T-helper 1 cell treated with Interleukin-12 subunit alpha and Interleukin-12 subunit beta and Interleukin-4 antibody, amounts not matched to agents 30 μg/mL and 1 μg/mL, for 36 hours (primary cell): ENCODE data around the gene HLX.

Experiments
- H3K27ac Mint-ChIP-seq: one replicate; pipeline ENCODE4 v1.8.0; 2021; ENCODE audit warnings: mild to moderate bottlenecking, mixed read lengths
- H3K27me3 Mint-ChIP-seq: one replicate; pipeline ENCODE4 v1.8.0; 2021; ENCODE audit warnings: low read depth, mixed read lengths
- H3K36me3 Mint-ChIP-seq: one replicate; pipeline ENCODE4 v1.8.0; 2021; ENCODE audit warnings: low read depth, mixed read lengths
- H3K4me1 Mint-ChIP-seq: one replicate; pipeline ENCODE4 v1.8.0; 2021; ENCODE audit warnings: low read depth, mixed read lengths
- H3K4me3 Mint-ChIP-seq: one replicate; pipeline ENCODE4 v1.8.0; 2021; ENCODE audit warnings: mild to moderate bottlenecking, moderate library complexity, mixed read lengths
- H3K9me3 Mint-ChIP-seq: one replicate; pipeline ENCODE4 v1.8.0; 2021; ENCODE audit warnings: mixed read lengths

Gene HLX

DNA sequence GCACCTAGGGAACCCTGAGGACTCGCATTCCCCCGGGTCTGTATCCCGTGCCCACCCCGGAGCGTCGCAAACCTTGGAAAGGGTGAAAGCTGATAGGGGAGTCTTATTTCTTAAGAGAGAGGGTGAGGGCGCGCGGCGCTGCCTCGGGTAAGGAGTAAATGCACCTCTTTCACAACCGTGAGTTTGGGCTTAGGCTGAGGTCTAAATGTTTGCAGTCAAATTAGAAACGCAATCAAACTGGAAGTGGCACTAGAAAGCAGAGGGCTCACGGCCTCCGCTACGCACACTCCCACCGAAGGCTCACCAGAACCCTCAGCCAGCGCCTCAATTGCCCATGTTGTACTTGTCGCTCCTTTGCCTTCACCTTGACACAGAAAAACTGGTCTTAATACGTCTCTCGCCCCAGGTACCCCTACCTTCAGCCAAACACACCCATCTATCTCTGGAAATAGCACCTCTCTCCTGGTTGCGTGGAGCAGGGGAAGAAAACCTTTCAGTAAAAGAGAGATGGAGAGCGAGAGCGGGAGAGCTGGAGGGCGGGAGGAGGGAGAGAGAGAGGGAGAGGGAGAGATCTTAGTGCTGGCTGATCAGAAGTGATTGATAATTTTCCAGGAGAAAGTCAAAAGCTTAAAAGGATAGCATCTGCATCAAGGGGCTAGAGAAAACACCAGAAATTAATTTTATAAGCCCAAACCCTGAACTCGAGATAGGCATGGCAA lies 1.7 kb upstream of the HLX start:
- Mint-ChIP-seq H3K27me3 (peaks cover 84% of the 10 kb centered on the region), H3K4me1 (peaks cover 27% of the 10 kb centered on the region), H3K9me3 (no peaks in the 10 kb centered on the region), H3K36me3 (peaks cover 8% of the 10 kb centered on the region), H3K27ac (peak overlapping the region; percentile 26), H3K4me3 (peak overlapping the region; percentile 5)

DNA sequence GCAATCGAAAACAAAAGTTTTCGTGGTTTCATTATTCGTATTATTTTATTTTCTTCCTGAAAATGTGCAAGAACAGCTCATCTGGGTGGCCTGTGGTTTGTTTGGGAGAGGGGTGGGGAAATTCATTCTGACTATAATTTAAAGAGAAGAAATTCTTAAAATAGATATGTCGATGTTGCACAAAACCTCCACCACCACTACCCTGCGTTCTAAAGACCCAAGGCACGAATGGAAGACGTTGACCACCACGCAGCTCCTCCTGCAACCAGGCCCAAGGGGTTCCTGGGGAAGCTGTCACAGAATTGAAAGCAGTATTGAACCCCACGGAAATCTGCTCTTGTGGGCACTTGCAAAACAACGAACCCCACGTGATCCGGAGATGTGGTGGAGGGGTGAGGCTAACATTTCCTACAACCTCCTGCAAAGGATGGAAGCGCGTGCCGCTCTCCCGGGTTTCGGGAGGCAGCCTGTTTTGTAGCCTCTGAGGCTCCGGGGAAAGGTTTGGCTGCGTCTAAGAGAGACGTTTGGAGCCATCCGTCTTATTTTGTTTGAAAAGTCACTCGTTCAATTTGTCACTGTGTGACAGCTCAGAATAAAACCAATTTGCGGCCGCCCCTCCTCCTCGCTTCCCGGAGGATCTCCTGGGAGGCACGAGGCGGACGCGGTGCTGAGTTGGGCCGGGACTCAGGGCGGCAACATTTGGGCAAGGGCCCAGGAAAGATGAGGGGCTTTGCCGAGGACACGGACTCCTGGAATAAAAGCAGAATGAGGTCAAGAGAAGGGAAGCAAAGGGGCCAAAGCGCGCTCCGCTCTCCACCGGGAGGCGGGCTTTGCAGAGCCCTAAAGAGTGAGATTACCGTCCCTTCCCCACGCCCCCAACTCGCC lies 810 bp upstream of the HLX start:
- peaks cover 82% of the 10 kb centered on the region for H3K27me3 Mint-ChIP-seq
- H3K27ac Mint-ChIP-seq: no peak overlapping the region
- peaks cover 27% of the 10 kb centered on the region for H3K4me1 Mint-ChIP-seq
- H3K36me3 Mint-ChIP-seq: peaks cover 8% of the 10 kb centered on the region
- H3K4me3 Mint-ChIP-seq: peak overlapping the region; percentile 81
- H3K9me3 Mint-ChIP-seq: no peaks in the 10 kb centered on the region

DNA sequence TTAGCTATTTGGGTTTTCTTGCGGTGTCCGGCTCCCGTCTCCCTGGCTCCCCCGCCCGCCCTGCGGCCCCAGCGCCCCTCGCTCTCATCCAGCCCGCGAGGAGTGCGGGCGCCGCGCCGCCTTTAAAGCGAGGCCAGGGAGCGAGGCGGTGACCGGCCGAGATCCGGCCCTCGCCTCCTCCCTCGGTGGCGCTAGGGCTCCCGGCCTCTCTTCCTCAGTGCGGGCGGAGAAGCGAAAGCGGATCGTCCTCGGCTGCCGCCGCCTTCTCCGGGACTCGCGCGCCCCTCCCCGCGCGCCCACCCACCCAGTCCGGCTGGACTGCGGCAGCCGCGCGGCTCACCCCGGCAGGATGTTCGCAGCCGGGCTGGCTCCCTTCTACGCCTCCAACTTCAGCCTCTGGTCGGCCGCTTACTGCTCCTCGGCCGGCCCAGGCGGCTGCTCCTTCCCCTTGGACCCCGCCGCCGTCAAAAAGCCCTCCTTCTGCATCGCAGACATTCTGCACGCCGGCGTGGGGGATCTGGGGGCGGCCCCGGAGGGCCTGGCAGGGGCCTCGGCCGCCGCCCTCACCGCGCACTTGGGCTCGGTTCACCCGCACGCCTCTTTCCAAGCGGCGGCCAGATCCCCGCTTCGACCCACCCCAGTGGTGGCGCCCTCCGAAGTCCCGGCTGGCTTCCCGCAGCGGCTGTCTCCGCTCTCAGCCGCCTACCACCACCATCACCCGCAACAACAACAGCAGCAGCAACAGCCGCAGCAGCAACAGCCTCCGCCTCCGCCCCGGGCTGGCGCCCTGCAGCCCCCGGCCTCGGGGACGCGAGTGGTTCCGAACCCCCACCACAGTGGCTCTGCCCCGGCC lies 492 bp downstream of the HLX start:
- Mint-ChIP-seq H3K36me3 (peaks cover 8% of the 10 kb centered on the region), H3K9me3 (no peaks in the 10 kb centered on the region), H3K27ac (no peak overlapping the region)

DNA sequence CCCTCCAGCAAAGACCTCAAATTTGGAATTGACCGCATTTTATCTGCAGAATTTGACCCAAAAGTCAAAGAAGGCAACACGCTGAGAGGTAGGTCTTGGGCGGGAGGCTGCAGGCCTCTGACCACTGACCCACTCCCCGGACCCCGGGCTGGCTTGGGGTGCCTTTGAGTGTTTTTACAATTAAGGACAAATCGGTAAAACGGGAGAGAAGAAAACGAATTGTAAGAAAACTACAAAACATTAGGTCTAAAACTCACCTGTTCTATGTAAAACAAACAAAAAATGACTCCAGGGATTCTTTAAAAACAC lies 1.1 kb downstream of the HLX start:
- H3K27ac Mint-ChIP-seq: peak overlapping the region; percentile 53
- no peaks in the 10 kb centered on the region for H3K9me3 Mint-ChIP-seq
- peak overlapping the region; percentile 75 for H3K4me3 Mint-ChIP-seq
- H3K27me3 Mint-ChIP-seq: peaks cover 70% of the 10 kb centered on the region
- peaks cover 6% of the 10 kb centered on the region for H3K36me3 Mint-ChIP-seq
- peaks cover 27% of the 10 kb centered on the region for H3K4me1 Mint-ChIP-seq

More for the DNA sequence above, 492 bp downstream of the HLX start:
- peak overlapping the region; percentile 81 for H3K4me3 Mint-ChIP-seq
- H3K4me1 Mint-ChIP-seq: peaks cover 27% of the 10 kb centered on the region
- peaks cover 75% of the 10 kb centered on the region for H3K27me3 Mint-ChIP-seq

DNA sequence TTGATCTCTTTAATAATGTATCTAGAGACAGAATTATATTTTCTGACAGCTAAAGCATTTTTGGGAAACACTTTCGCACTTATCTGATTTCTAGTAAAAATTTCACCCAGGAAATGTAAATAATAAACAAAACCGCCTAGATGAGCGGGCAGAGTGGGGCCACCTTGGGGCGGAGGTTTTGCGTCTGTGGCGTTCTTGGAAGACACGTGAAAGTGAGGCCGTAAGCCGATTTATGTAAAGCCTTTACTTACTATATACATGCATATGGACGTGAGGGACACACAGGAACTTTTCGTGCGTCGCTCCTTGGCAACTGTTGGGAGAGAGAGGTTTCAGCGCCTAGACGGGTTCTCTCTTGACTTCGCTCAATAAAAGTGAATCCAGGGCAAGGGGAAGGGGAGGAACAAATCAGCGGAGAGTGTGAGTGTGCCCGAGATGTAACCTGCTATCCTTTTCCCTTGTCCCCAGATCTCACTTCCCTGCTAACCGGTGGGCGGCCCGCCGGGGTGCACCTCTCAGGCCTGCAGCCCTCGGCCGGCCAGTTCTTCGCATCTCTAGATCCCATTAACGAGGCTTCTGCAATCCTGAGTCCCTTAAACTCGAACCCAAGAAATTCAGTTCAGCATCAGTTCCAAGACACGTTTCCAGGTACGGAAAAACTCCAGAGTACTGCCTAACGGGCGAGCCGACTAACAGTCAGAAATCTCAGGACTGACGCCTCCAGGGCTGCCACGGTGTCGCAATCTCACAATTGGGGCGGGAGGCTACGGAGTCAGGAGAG lies 1.7 kb downstream of the HLX start:
- Mint-ChIP-seq H3K4me3 (peak overlapping the region; percentile 75), H3K4me1 (peaks cover 27% of the 10 kb centered on the region), H3K27me3 (peaks cover 65% of the 10 kb centered on the region), H3K27ac (peak overlapping the region; percentile 53), H3K36me3 (peaks cover 6% of the 10 kb centered on the region), H3K9me3 (no peaks in the 10 kb centered on the region)

DNA sequence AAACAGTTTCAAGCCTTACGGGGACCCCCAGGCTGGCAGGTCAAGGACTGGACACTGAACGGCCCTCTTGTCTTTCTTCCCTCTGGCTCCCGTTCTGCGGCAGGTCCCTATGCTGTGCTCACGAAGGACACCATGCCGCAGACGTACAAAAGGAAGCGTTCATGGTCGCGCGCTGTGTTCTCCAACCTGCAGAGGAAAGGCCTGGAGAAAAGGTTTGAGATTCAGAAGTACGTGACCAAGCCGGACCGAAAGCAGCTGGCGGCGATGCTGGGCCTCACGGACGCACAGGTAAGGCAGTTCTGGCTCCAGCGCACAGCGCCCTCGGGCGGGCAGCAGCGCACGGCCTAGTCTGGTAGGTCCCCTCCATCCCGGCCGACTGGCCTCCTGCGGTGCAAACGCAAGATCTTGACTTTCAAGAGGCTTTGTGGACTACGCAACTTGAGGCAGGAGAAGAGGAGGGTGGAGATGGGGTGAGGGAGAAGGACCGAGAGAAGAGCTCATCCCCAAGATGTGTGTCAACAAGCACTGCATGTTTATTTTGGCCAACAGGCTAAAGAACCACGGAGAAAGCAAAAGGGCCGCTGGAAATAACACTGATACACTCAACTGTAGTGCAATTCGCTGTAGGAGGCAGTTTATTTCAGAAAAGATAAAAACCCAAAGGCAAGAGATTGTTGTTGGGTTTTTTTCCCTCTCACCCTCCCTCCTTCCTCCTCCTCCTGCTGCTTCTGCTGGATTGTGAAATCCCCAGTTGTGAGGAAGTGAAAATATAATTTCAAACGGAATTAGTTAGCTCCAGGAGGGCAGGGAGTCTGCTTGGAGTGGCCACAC lies 3.0 kb downstream of the HLX start:
- H3K4me3 Mint-ChIP-seq: no peak overlapping the region
- H3K9me3 Mint-ChIP-seq: no peaks in the 10 kb centered on the region
- H3K27ac Mint-ChIP-seq: no peak overlapping the region
- peaks cover 6% of the 10 kb centered on the region for H3K36me3 Mint-ChIP-seq
- H3K27me3 Mint-ChIP-seq: peaks cover 62% of the 10 kb centered on the region
- H3K4me1 Mint-ChIP-seq: peaks cover 26% of the 10 kb centered on the region

DNA sequence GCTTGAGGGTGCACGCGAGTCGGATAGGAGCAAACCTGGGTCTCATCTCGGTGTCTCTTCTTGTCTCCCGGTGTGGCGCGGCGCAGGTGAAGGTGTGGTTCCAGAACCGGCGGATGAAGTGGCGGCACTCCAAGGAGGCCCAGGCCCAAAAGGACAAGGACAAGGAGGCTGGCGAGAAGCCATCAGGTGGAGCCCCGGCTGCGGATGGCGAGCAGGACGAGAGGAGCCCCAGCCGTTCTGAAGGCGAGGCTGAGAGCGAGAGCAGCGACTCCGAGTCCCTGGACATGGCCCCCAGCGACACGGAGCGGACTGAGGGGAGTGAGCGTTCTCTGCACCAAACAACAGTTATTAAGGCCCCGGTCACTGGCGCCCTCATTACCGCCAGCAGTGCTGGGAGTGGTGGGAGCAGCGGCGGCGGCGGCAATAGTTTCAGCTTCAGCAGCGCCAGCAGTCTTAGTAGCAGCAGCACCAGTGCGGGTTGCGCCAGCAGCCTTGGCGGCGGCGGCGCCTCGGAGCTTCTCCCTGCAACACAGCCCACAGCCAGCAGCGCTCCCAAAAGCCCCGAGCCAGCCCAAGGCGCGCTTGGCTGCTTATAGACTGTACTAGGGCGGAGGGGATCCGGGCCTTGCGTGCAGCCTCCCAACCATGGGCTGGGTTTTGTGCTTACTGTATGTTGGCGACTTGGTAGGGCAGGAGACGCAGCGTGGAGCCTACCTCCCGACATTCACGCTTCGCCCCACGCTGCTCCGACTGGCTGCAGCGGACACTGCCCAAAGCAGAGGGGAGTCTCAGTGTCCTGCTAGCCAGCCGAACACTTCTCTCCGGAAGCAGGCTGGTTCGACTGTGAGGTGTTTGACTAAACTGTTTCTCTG lies 5.1 kb downstream of the HLX start:
- H3K36me3 Mint-ChIP-seq: peaks cover 6% of the 10 kb centered on the region
- H3K9me3 Mint-ChIP-seq: no peaks in the 10 kb centered on the region
- no peak overlapping the region for H3K4me3 Mint-ChIP-seq
- peaks cover 60% of the 10 kb centered on the region for H3K27me3 Mint-ChIP-seq
- no peak overlapping the region for H3K27ac Mint-ChIP-seq
- peaks cover 12% of the 10 kb centered on the region for H3K4me1 Mint-ChIP-seq

DNA sequence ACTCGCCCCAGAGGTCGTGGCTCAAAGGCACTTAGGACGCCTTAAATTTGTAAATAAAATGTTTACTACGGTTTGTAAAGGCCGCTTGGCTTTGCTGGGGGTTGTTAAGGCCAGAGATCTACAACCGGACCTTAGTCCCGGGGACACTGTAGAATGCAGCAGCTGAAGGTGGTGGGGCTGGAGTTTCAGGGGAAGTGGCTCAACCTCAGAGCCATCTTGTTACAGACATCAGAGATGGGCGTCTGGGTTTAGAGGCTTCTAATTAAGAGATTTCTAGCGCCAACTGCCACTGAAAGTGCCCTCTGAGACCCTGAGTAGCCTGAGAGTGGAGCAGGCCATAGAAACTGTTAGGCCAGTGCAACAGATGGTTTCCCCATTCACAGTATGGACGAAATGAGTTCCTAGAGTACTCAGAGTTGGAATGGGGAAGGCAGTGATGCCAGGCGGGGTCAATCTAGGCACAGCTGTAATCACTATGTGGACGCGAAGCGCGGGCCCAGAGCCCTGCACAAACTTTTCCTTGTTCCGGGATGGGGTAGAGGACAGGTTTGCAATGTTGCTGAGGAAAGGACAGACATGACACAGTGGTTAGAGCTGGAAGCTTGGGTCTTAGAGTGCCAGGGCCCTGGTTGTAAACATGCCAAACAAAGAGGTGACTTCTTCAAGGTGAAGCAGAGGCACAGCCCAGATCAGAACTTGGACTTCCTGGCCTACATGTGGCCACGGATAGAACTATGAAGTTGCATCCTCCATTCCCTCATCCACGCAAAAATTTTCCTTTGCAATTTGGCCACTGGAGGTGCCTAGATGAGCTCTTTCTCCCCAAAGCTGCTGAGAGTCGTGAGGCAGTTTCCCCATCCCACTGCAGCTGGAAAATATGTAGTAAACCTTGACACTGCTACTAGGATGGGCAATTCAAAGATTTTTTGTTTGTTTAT lies 6.0 kb downstream of the HLX start:
- Mint-ChIP-seq H3K4me1 (peaks cover 11% of the 10 kb centered on the region), H3K4me3 (no peak overlapping the region), H3K27ac (no peak overlapping the region), H3K27me3 (peaks cover 67% of the 10 kb centered on the region), H3K36me3 (peaks cover 6% of the 10 kb centered on the region), H3K9me3 (no peaks in the 10 kb centered on the region)

DNA sequence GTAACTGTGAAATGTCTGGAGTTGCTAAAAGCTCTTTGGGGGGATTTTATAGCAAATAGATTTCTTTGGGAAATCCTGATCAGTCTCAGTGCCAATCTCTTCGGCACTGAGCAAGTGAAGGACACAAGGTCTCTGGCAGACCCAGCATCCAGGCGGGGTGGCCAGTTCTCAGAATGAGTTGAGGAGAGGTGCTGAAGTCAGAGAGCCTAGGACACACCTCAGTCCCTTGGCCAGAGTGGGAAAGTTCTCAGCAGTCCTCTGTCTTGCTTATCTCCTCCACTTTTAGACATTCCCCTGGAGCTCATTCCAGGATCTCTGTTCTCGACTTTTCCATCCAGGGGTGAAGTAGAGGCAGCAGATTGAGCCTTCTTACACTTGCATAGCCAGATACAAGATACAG lies 6.7 kb downstream of the HLX start:
- Mint-ChIP-seq H3K36me3 (peaks cover 1% of the 10 kb centered on the region), H3K9me3 (no peaks in the 10 kb centered on the region), H3K4me1 (peaks cover 4% of the 10 kb centered on the region), H3K27me3 (peaks cover 67% of the 10 kb centered on the region), H3K27ac (no peak overlapping the region), H3K4me3 (no peak overlapping the region)

DNA sequence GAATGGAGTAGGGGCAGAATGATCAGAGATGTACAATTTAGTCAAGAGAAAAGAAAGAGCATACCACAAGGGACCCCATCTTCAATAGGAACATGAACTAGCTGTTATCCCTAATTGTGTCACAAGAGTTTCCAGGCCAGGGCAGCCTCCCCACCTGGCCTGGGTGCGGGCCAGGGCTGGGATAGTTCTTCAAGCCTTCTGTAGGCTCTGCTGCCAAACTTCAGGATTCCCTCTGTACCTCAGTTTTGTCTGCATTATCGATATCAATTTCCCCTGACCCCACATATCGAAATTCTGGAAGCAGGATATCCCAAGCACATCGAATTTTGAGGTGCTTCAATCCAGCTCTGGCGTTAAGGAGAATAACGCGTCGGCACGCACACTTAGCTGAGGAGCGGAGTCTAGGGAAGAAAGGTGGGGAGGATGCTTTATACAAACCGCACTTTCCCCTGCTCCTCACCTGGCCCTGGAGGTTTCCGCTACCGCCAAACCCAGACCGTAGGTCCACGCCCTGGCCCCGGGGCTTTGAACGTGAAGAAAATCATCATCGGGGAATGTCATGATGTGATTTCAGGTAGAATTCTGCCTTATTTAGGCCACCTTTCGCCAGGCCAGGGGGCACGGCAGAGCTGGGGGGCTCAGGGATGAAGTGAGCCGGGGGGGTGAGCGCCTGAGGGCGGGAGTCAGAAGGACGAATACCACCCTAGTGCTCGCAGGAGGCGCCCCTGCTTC lies 7.4 kb downstream of the HLX start:
- no peaks in the 10 kb centered on the region for H3K9me3 Mint-ChIP-seq
- H3K36me3 Mint-ChIP-seq: no peaks in the 10 kb centered on the region
- H3K4me1 Mint-ChIP-seq: no peaks in the 10 kb centered on the region
- peaks cover 67% of the 10 kb centered on the region for H3K27me3 Mint-ChIP-seq
- no peak overlapping the region for H3K4me3 Mint-ChIP-seq
- H3K27ac Mint-ChIP-seq: no peak overlapping the region

DNA sequence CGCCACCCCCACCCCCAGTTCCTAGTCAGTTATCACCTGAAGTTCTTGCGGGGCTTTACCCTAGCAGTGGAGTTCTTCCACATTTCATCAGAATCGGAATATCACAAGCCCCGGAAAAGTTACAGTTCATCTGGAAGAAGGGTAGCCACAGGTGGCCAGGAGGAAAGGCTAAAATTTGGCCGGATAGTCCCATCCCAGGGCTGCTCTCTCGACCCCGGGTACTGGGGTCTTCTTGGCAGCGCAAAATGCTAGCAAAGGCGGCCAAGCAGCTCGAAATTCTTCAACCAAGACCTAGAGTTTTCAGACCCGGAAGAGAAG lies 7.9 kb downstream of the HLX start:
- Mint-ChIP-seq H3K27me3 (peaks cover 67% of the 10 kb centered on the region), H3K4me3 (peak overlapping the region; percentile 28), H3K36me3 (no peaks in the 10 kb centered on the region), H3K4me1 (no peaks in the 10 kb centered on the region), H3K9me3 (no peaks in the 10 kb centered on the region), H3K27ac (no peak overlapping the region)
